DOHH2 (cell line): Measurements from ENCODE around the gene LARGE1.

Experiments used
- H3F3A ChIP-seq: fragments of 200-600 bp; sonication (generic), shearing (Covaris generic); 2 replicates; pipeline ENCODE4 v1.6.0; 2016; ENCODE audit warnings: antibody characterized with exemption, mild to moderate bottlenecking; ENCODE audit not compliant: control insufficient read depth, insufficient read depth
- H3K27ac ChIP-seq: fragments of 200-600 bp; sonication (generic); 2 replicates; pipeline ENCODE4 v1.5.1; 2014; ENCODE audit warnings: low read depth, mild to moderate bottlenecking, low read length, moderate library complexity
- H3K27me3 ChIP-seq: fragments of 200-600 bp; sonication (generic); 2 replicates; pipeline ENCODE4 v1.6.1; 2014; ENCODE audit warnings: mild to moderate bottlenecking, low read length, mixed read lengths; ENCODE audit not compliant: control insufficient read depth
- H3K36me3 ChIP-seq: fragments of 200-600 bp; sonication (generic); 2 replicates; pipeline ENCODE4 v1.6.1; 2014; ENCODE audit warnings: mild to moderate bottlenecking, low read length, moderate library complexity, mixed read lengths; ENCODE audit not compliant: control insufficient read depth
- H3K4me1 ChIP-seq: fragments of 200-600 bp; sonication (generic); 2 replicates; pipeline ENCODE4 v1.6.1; 2014; ENCODE audit warnings: mild to moderate bottlenecking, low read length, mixed read lengths; ENCODE audit not compliant: control insufficient read depth
- H3K4me2 ChIP-seq: fragments of 200-600 bp; sonication (generic); 2 replicates; pipeline ENCODE4 v1.6.0; 2014; ENCODE audit warnings: mild to moderate bottlenecking, low read length, moderate library complexity
- H3K4me3 ChIP-seq: fragments of 200-600 bp; sonication (generic); 2 replicates; pipeline ENCODE4 v1.5.1; 2014; ENCODE audit warnings: mild to moderate bottlenecking, low read length, mixed read lengths
- H3K79me2 ChIP-seq: fragments of 200-600 bp; sonication (generic); 2 replicates; pipeline ENCODE4 v1.6.1; 2014; ENCODE audit warnings: mild to moderate bottlenecking, low read length, mixed read lengths; ENCODE audit not compliant: control insufficient read depth
- H3K9me2 ChIP-seq: fragments of 200-600 bp; sonication (generic); replicated peaks from 2 replicates; pipeline ENCODE4 v1.6.1; 2014; ENCODE audit warnings: mild to moderate bottlenecking, low read length, mixed read lengths; ENCODE audit not compliant: control insufficient read depth
- H3K9me3 ChIP-seq: fragments of 200-600 bp; sonication (generic); 2 replicates; pipeline ENCODE4 v1.6.1; 2014; ENCODE audit warnings: antibody characterized with exemption, low read length, mixed read lengths; ENCODE audit not compliant: control insufficient read depth, insufficient read depth
- H4K20me1 ChIP-seq: fragments of 200-600 bp; sonication (generic); 2 replicates; pipeline ENCODE4 v1.6.0; 2014; ENCODE audit warnings: low read depth, mild to moderate bottlenecking, antibody characterized with exemption, low read length, moderate library complexity; ENCODE audit not compliant: control insufficient read depth, insufficient read depth
- EZH2phosphoT487 ChIP-seq: fragments of 200-600 bp; sonication (generic); IDR thresholded peaks from 2 replicates; pipeline ENCODE4 v1.6.1; 2017; ENCODE audit warnings: borderline replicate concordance, mild to moderate bottlenecking, antibody characterized with exemption, low read length, moderate library complexity, mixed read lengths
- TF ChIP-seq, protein P1 (sequence below): fragments of 200-600 bp; sonication (generic); IDR thresholded peaks from one replicate; pipeline ENCODE4 v1.5.1; 2014; ENCODE audit warnings: antibody characterized with exemption, mild to moderate bottlenecking, low read depth, low read length; ENCODE audit not compliant: poor library complexity, severe bottlenecking

LARGE1 gene

DNA sequence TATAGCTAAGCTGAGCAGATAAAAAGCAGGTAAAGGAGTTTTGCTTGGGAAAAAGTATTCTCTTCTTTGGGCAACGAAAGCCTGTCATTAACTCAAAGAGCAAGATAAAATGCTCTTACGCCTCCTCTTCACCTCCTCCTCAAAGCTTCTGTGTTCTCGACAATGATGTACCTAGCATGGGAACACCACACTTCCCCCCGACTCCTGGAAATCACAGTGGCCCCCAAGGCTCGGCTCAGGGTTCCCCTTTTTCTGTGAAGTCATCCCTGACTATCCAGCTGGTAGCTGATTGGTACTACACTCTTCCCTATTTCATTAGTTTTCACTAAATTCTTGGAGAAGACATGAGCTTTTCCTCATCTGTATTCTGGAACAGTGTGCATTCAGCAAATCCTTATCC lies 336.1 kb downstream of the LARGE1 start:
- Histone ChIP-seq H3K4me2 (no peak overlapping the region), H3K4me1 (peaks cover 6% of the 10 kb centered on the region), H3K36me3 (no peaks in the 10 kb centered on the region), H3K27me3 (peaks cover 8% of the 10 kb centered on the region), H3K79me2 (no peaks in the 10 kb centered on the region), H3K9me3 (no peaks in the 10 kb centered on the region), H3K4me3 (no peak overlapping the region), H3K9me2 (no peaks in the 10 kb centered on the region), H4K20me1 (no peaks in the 10 kb centered on the region), H3F3A (no peaks in the 10 kb centered on the region), H3K27ac (no peak overlapping the region)
- no peak for TF ChIP-seq EZH2phosphoT487
- TF ChIP-seq, protein P1, sequence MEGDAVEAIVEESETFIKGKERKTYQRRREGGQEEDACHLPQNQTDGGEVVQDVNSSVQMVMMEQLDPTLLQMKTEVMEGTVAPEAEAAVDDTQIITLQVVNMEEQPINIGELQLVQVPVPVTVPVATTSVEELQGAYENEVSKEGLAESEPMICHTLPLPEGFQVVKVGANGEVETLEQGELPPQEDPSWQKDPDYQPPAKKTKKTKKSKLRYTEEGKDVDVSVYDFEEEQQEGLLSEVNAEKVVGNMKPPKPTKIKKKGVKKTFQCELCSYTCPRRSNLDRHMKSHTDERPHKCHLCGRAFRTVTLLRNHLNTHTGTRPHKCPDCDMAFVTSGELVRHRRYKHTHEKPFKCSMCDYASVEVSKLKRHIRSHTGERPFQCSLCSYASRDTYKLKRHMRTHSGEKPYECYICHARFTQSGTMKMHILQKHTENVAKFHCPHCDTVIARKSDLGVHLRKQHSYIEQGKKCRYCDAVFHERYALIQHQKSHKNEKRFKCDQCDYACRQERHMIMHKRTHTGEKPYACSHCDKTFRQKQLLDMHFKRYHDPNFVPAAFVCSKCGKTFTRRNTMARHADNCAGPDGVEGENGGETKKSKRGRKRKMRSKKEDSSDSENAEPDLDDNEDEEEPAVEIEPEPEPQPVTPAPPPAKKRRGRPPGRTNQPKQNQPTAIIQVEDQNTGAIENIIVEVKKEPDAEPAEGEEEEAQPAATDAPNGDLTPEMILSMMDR: no peak

- Histone ChIP-seq H3K4me3 (no peak overlapping the region), H3K4me2 (no peak overlapping the region), H4K20me1 (no peaks in the 10 kb centered on the region), H3K9me2 (no peaks in the 10 kb centered on the region), H3K36me3 (no peaks in the 10 kb centered on the region), H3K4me1 (peaks cover 18% of the 10 kb centered on the region), H3K9me3 (no peaks in the 10 kb centered on the region), H3K27ac (no peak overlapping the region), H3F3A (no peaks in the 10 kb centered on the region), H3K27me3 (peaks cover 8% of the 10 kb centered on the region), H3K79me2 (no peaks in the 10 kb centered on the region)
- TF ChIP-seq EZH2phosphoT487: no peak
- TF ChIP-seq, protein P1: no peak
Observed at GRCh38 chr22:33582822-33583400, 337.4 kb downstream of the LARGE1 start.

- H3K4me1 ChIP-seq: peaks cover 44% of the 10 kb centered on the region
- H3K79me2 ChIP-seq: no peaks in the 10 kb centered on the region
- no peaks in the 10 kb centered on the region for H3K9me3 ChIP-seq
- H3K4me3 ChIP-seq: no peak overlapping the region
- TF ChIP-seq, protein P1: no peak
- no peak for TF ChIP-seq EZH2phosphoT487
- no peak overlapping the region for H3K27ac ChIP-seq
- peaks cover 7% of the 10 kb centered on the region for H3K27me3 ChIP-seq
- no peak overlapping the region for H3K4me2 ChIP-seq
- H3K36me3 ChIP-seq: no peaks in the 10 kb centered on the region
- H3F3A ChIP-seq: peaks cover 2% of the 10 kb centered on the region; the same call in 1 of the 2 replicates
- H3K9me2 ChIP-seq: no peaks in the 10 kb centered on the region
- H4K20me1 ChIP-seq: no peaks in the 10 kb centered on the region
Observed at GRCh38 chr22:33580310-33580709, 340.0 kb downstream of the LARGE1 start.
